Choroid plexus epithelial cell (primary cell): ENCODE results near the gene AIRE.

ENCODE experiments used
- DNase-seq: peaks from one replicate; pipeline ENCODE4 v3.0.0-alpha.2; 2010; ENCODE audit warnings: low read depth
- H3K4me3 ChIP-seq: 2 replicates; pipeline ENCODE4 v1.5.1; 2011; ENCODE audit warnings: low read depth, mild to moderate bottlenecking, control low read depth, low read length, moderate library complexity
- CTCF ChIP-seq: conservative IDR thresholded peaks from 2 replicates; pipeline ENCODE4 v1.5.1; 2011; ENCODE audit warnings: low read depth, mild to moderate bottlenecking, control low read depth, inconsistent platforms, low read length, moderate library complexity

The AIRE gene

GRCh38 chr21:44328242-44328895, 42.7 kb downstream of the AIRE start:
- no peak for TF ChIP-seq CTCF
- no peak for DNase-seq
- no peak overlapping the region for H3K4me3 ChIP-seq

GRCh38 chr21:44329086-44329889, 43.6 kb downstream of the AIRE start:
- no peak overlapping the region for H3K4me3 ChIP-seq
- DNase-seq: no peak
- no peak for TF ChIP-seq CTCF

- no peak for TF ChIP-seq CTCF
- no peak overlapping the region for H3K4me3 ChIP-seq
These were observed 44.5 kb downstream of the AIRE start for GRCh38 chr21:44329971-44330681.

GRCh38 chr21:44330698-44331097, 45.0 kb downstream of the AIRE start:
- H3K4me3 ChIP-seq: no peak overlapping the region

More at GRCh38 chr21:44329971-44330681, 44.5 kb downstream of the AIRE start:
- DNase-seq: no peak

GRCh38 chr21:44331209-44331608, 45.5 kb downstream of the AIRE start:
- no peak for DNase-seq
- H3K4me3 ChIP-seq: no peak overlapping the region
- TF ChIP-seq CTCF: no peak

More at GRCh38 chr21:44330698-44331097, 45.0 kb downstream of the AIRE start:
- TF ChIP-seq CTCF: no peak
- no peak for DNase-seq

- DNase-seq: peak; percentile 56
- no peak overlapping the region for H3K4me3 ChIP-seq
- no peak for TF ChIP-seq CTCF
These were observed 46.1 kb downstream of the AIRE start for GRCh38 chr21:44331650-44332307.
